ENCODE data around the gene ABCA4.
"Not testable (repeated sequence)": the region's sequence is repeated elsewhere in the genome, so short reads cannot be mapped to it uniquely, and the experiment has no call there.

Gene ABCA4

DNA sequence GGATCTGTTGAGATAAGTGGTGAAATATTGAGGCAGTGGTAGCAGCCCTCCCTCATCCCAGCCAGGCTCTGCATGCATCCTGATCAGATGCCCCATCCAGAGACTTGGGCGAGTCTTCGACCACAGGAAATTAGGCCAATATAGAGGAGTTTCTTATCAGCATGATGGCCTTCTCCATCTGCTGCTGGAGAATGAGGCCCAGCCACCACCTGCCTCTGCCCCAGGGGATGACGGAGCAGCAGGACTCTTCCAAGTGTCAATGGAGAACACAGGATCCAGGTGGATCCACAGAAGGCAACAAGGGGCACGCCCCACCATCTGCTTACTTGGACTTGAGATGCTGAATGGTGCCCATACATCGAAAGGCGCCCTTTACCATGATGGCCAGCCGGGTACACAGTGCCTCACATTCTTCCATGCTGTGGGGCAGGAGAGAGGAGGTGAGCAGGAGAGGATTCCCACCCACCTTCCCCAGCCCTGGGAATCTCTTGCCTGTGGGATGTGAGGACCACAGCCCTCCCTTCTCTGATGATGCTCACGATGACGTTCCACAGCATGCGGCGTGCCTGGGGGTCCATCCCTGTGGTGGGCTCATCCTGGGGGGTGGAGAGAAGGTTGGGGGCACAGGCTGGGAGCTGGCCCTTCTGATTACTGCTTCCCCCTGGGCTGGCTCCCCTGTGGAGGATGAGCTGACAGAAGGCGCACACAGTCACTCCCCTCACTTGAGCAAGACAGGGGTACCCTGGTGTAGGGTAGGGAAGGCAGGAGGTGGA, 120.3 kb downstream of the ABCA4 start:
- no peak for DNase-seq

DNA sequence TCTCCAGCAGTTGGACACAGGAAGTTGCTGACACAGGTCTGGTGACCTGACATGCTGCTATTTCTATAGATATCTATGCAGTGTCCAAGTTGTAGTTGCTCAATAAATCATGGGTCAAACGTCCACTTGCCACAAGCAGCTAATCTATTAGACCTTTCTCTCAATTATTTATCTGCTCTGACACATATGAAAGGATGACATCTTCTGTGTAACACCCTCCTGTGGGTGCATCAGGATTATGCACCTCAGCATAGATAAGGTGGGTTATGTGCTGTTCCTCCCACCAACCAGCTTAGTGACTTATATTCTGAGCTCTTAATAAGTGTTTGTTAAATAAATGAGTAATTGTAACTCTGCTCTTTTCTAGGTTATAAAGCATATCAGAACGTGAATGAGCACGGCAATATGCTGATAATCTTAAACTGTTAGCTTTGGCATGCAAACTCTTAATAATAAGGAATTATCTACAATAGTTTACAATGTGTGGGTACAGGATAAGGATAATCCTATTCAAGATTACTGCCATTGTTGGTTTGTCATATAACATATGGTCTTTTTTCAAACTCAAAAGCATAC, 121.0 kb downstream of the ABCA4 start:
- no peak for DNase-seq

DNA sequence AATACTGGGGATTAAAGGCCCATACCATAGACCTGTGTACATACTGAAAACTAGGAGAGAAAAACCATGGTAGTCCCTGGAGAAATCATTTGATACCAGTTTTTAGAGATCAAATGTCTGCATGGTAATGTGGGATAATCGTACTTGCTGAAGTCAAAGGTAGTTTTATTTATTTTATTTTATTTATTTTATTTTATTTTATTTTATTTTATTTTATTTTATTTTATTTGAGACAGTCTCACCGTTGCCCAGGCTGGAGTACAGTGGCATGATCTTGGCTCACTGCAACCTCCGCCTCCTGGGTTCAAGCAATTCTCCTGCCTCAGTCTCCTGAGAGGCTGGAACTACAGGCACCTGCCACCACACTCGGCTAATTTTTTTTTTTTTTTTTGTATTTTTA, 122.4 kb downstream of the ABCA4 start:
- not testable (repeated sequence) for DNase-seq

DNA sequence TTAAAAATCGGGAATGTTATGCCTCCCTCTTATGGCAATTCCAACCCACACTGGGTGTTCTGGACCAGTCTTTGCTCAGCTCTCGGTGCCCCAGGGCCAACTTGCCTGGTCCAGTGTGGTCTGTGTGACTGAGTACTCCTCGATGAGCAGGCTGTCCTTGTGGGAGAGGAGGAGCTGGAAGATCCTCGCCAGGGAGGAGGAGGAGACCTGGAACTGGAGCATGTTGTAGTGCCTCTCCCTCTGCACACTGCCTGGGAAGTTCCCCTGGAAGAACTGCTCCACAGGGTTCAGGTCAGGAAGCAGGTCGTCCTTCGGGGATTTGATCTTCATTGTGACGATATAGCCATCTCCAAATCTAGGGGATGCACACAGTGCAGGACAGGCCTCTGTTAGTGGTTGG, 123.2 kb downstream of the ABCA4 start:
- DNase-seq: no peak

GRCh38 chr1:93995837-93996536, 125.0 kb downstream of the ABCA4 start:
- DNase-seq: no peak

GRCh38 chr1:93993731-93994130, 127.2 kb downstream of the ABCA4 start:
- no peak for DNase-seq

- DNase-seq: no peak
Measured at GRCh38 chr1:93992954-93993353, 128.0 kb downstream of the ABCA4 start.

DNA sequence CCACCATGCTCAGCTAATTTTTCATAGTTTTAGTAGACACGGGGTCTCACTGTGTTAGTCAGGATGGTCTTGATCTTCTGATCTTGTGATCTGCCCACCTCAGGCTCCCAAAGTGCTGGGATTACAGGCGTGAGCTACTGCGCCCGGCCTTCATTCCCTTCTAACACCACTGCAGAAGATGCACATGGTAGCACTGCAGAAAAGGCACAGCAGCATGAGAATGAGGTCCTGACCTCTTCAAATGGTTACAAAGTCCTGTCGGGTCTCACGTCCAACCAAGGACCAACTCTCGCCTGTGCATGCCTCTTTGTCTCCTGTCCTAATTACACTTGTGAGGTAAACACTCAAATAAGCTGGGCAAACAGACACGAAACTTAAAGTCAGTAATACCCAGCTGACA, 128.8 kb downstream of the ABCA4 start:
- DNase-seq: no peak

DNA sequence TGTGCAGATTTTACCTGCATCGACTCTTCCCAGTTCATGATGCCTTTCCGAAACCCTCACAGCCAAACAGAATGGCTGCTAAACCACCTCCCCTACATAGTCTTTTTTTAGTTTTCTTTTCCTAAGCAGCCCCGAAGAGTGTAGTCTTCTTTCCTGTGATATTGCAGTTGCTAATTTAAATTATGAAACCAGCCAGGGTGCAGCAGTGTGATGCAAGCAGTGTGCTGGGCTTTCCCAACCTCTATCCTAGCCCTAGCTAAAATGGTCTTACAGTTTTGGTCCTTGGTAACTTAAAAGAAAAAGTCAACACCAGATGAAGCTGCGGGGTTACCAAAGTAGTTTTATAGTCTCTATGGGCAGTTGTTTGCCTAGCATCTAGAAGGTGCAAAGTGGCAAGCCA, 129.7 kb downstream of the ABCA4 start:
- DNase-seq: no peak

- DNase-seq: not testable (repeated sequence)
Measured at GRCh38 chr1:93990477-93990876, 130.5 kb downstream of the ABCA4 start.

- no peak for DNase-seq
Measured at GRCh38 chr1:93990010-93990409, 130.9 kb downstream of the ABCA4 start.

DNA sequence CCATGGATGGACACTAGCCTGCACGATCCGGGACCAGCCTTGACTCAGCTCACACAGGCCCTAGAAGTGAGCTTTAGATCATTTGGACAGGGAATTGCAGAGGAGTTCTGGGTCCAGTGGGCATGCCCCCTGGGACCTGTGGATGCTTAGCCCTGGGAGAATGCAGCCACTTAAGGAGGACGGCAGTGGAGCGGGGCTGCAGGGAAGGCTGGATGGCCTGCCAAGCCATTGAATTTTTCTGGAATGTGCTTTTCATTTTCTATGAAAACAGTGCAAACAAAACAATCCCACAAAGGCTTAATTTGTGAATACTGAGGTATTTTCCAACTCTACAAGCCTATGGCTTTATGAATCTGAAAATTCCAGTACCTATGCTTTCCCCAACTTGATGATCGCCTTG, 131.3 kb downstream of the ABCA4 start:
- DNase-seq: no peak

GRCh38 chr1:93988634-93989350, 132.2 kb downstream of the ABCA4 start:
- DNase-seq: no peak

- no peak for DNase-seq
Measured at GRCh38 chr1:93981274-93981667, 139.7 kb downstream of the ABCA4 start.

DNA sequence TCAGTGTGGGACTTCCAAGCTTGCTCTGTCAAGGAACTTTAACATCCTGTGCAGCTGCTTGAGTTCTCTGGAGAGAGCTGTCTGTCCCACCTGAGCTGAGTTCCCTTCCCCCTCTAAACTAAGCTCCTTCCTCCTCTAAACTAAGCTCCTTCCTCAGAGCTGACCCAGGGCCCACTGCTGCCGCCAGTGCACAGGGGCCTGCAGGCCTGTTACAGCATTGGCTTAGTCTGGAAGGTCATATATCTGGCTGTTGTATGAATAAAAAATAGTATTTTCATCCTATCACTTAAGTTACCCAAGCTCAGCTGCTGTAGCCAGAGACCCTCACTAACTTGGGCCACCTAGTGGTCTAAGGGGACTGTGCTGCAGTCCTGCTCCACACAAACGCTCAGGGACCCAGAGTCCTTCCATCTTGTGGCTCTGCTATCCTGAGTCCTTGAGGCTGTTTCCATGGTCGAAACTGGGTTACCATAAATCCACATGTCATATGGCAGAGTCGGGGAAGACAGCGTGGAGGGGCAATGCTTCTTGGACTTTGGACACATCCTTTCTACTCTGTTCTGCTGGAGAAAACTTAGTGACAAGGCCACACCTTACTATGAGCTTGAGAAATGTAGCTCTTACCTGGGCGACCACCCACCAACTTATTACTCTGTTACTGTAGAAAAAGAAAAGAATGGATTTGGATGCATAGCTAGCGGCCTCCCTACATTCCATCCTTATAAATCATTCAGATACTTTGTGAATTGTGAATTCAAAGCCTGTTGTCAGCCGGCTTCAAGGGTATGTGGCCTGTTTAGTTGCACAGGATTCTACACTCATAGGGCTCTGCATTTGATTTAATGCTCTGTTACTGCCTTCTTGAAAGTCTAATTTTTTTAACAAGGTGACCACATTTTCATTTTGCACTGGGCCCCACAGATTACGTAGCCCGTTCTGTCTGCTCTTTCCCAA, 140.4 kb downstream of the ABCA4 start:
- no peak for DNase-seq

GRCh38 chr1:93979718-93980319, 141.1 kb downstream of the ABCA4 start:
- no peak for DNase-seq

DNA sequence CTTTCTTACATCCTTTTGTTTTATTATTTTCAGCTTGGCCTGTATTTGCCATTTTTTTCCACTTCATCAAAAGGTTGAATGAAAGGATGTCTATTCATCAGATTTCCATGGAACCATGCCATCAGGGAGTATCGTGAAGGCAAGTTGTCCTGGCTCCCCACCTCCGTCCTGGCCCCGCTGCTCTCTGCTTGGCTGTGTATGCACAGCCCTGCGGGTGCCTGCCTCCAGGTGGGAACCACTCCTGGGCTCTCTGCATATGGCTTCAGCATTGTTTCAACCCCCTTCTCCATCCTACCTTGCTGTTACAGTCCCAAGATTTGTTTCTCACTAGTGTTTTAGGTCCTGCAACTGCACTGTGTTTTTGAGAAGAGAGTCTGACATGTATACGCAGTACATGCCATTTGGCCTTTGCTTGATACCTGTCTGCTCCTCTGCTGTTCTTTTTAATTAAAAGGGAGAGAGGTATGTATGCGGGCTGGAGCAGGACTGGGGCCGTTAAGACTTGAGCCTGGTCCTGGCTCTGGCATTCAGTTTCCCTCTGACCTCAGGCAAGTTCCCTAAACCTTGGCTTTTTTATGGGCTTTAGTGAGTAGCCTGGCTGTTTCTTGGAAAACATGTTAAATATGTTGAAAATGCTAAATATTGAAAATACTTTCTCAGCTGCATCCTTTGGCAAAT, 141.8 kb downstream of the ABCA4 start:
- DNase-seq: no peak

- no peak for DNase-seq
Measured at GRCh38 chr1:93977598-93977945, 143.4 kb downstream of the ABCA4 start.

GRCh38 chr1:93976711-93977597, 144.0 kb downstream of the ABCA4 start:
- DNase-seq: no peak

DNA sequence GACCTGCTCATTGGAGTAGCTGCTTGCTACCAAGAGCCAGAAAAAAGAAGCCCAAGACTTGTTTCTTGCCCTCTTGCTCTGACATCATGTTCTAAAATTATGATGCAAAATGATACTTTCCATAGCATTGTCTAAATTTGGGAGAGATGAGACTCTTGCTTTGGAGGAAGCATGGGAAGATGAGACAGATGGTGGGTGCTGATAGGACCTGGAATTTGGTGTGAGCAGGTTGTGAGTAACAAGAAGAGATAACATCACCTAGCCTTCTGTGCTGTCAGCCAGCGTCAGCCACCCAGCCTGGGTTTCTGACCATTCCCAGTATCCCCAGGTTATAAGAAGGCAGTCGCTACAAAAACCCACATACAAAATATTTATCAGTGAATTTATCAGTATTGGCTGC, 144.7 kb downstream of the ABCA4 start:
- no peak for DNase-seq

Measured in cortex of kidney (tissue), 1 donor.